Dendritic cell treated with granulocyte-macrophage colony-stimulating factor and Interleukin-4, amounts not matched to agents 40 ng/mL and 50 ng/mL, for 4 days (primary cell): ENCODE measurements around the gene NEXN.

Experiments
- H3K27ac Mint-ChIP-seq: one replicate; pipeline ENCODE4 v1.8.0; 2022; ENCODE audit warnings: mild to moderate bottlenecking, mixed read lengths
- H3K27me3 Mint-ChIP-seq: one replicate; pipeline ENCODE4 v1.8.0; 2022; ENCODE audit warnings: mild to moderate bottlenecking, mixed read lengths
- H3K36me3 Mint-ChIP-seq: one replicate; pipeline ENCODE4 v1.8.0; 2022; ENCODE audit warnings: low read depth, mixed read lengths
- H3K4me1 Mint-ChIP-seq: one replicate; pipeline ENCODE4 v1.8.0; 2022; ENCODE audit warnings: low read depth, mixed read lengths
- H3K4me3 Mint-ChIP-seq: one replicate; pipeline ENCODE4 v1.8.0; 2022; ENCODE audit warnings: mild to moderate bottlenecking, moderate library complexity, mixed read lengths
- H3K9me3 Mint-ChIP-seq: one replicate; pipeline ENCODE4 v1.8.0; 2022; ENCODE audit warnings: mixed read lengths
- intact Hi-C: fragments of 100-400 bp; cut with micrococcal nuclease; formaldehyde crosslinking; loops from one replicate; pipeline ENCODE4 v1.15.0; 2022

NEXN gene

GRCh38 chr1:77888081-77888780 is at the start of gene NEXN:
Gene NEXN (plus strand): TSS chr1:77888624. CDS start chr1:77916107, 27,483 bp downstream.
- Mint-ChIP-seq H3K27me3 (peaks cover 21% of the 10 kb centered on the region), H3K27ac (peak within 1 kb of the TSS; percentile 73), H3K36me3 (no peaks in the 10 kb centered on the region), H3K4me1 (peaks cover 18% of the 10 kb centered on the region), H3K4me3 (peak within 1 kb of the TSS; percentile 78), H3K9me3 (no peaks in the 10 kb centered on the region)
- intact Hi-C loops, result no loop called here

- no peaks in the 10 kb centered on the region for H3K4me1 Mint-ChIP-seq
- H3K4me3 Mint-ChIP-seq, result no peak overlapping the region
- no peak overlapping the region for H3K27ac Mint-ChIP-seq
- H3K36me3 Mint-ChIP-seq, result peaks cover 14% of the 10 kb centered on the region
- intact Hi-C loops, result no loop called here
- no peaks in the 10 kb centered on the region for H3K9me3 Mint-ChIP-seq
- H3K27me3 Mint-ChIP-seq, result no peaks in the 10 kb centered on the region
Measured at GRCh38 chr1:77841574-77841973, 46.9 kb upstream of the NEXN start.

GRCh38 chr1:77845951-77846350 is 42.5 kb upstream of the NEXN start:
- intact Hi-C loops, result no loop called here
- H3K4me1 Mint-ChIP-seq, result no peaks in the 10 kb centered on the region
- H3K36me3 Mint-ChIP-seq, result peaks cover 13% of the 10 kb centered on the region
- no peak overlapping the region for H3K27ac Mint-ChIP-seq
- no peaks in the 10 kb centered on the region for H3K27me3 Mint-ChIP-seq
- no peak overlapping the region for H3K4me3 Mint-ChIP-seq
- H3K9me3 Mint-ChIP-seq, result no peaks in the 10 kb centered on the region

- intact Hi-C loops, result no loop called here
- H3K4me1 Mint-ChIP-seq, result no peaks in the 10 kb centered on the region
- H3K4me3 Mint-ChIP-seq, result no peak overlapping the region
Measured at GRCh38 chr1:77846966-77847365, 41.5 kb upstream of the NEXN start.

GRCh38 chr1:77847621-77848080 is 40.8 kb upstream of the NEXN start:
- intact Hi-C loops, result no loop called here
- H3K27ac Mint-ChIP-seq, result no peak overlapping the region
- peaks cover 8% of the 10 kb centered on the region for H3K36me3 Mint-ChIP-seq

More at GRCh38 chr1:77846966-77847365, 41.5 kb upstream of the NEXN start:
- no peaks in the 10 kb centered on the region for H3K27me3 Mint-ChIP-seq
- no peaks in the 10 kb centered on the region for H3K9me3 Mint-ChIP-seq
- no peak overlapping the region for H3K27ac Mint-ChIP-seq
- peaks cover 7% of the 10 kb centered on the region for H3K36me3 Mint-ChIP-seq

GRCh38 chr1:77850082-77850481 is 38.3 kb upstream of the NEXN start:
- H3K9me3 Mint-ChIP-seq, result peaks cover 10% of the 10 kb centered on the region
- no peaks in the 10 kb centered on the region for H3K4me1 Mint-ChIP-seq
- no peaks in the 10 kb centered on the region for H3K27me3 Mint-ChIP-seq
- intact Hi-C loops, result no loop called here
- H3K4me3 Mint-ChIP-seq, result no peak overlapping the region
- peaks cover 30% of the 10 kb centered on the region for H3K36me3 Mint-ChIP-seq
- no peak overlapping the region for H3K27ac Mint-ChIP-seq

More at GRCh38 chr1:77847621-77848080, 40.8 kb upstream of the NEXN start:
- H3K4me3 Mint-ChIP-seq, result no peak overlapping the region
- no peaks in the 10 kb centered on the region for H3K9me3 Mint-ChIP-seq
- no peaks in the 10 kb centered on the region for H3K4me1 Mint-ChIP-seq
- no peaks in the 10 kb centered on the region for H3K27me3 Mint-ChIP-seq

- intact Hi-C loops, result no loop called here
- no peak overlapping the region for H3K4me3 Mint-ChIP-seq
- no peaks in the 10 kb centered on the region for H3K27me3 Mint-ChIP-seq
- H3K4me1 Mint-ChIP-seq, result no peaks in the 10 kb centered on the region
- no peak overlapping the region for H3K27ac Mint-ChIP-seq
- peaks cover 83% of the 10 kb centered on the region for H3K36me3 Mint-ChIP-seq
- H3K9me3 Mint-ChIP-seq, result peaks cover 31% of the 10 kb centered on the region
Measured at GRCh38 chr1:77857552-77857951, 30.9 kb upstream of the NEXN start.

- Mint-ChIP-seq H3K4me1 (no peaks in the 10 kb centered on the region), H3K4me3 (no peak overlapping the region), H3K27ac (no peak overlapping the region), H3K36me3 (peaks cover 84% of the 10 kb centered on the region), H3K9me3 (peaks cover 31% of the 10 kb centered on the region), H3K27me3 (no peaks in the 10 kb centered on the region)
- intact Hi-C loops, result no loop called here
Measured at GRCh38 chr1:77858725-77859124, 29.7 kb upstream of the NEXN start.

GRCh38 chr1:77859248-77859647 is 29.2 kb upstream of the NEXN start:
- Mint-ChIP-seq H3K27me3 (no peaks in the 10 kb centered on the region), H3K9me3 (peaks cover 30% of the 10 kb centered on the region), H3K27ac (no peak overlapping the region), H3K4me3 (no peak overlapping the region), H3K36me3 (peaks cover 83% of the 10 kb centered on the region), H3K4me1 (no peaks in the 10 kb centered on the region)
- intact Hi-C loops, result no loop called here

- H3K27ac Mint-ChIP-seq, result no peak overlapping the region
- no peaks in the 10 kb centered on the region for H3K4me1 Mint-ChIP-seq
- H3K4me3 Mint-ChIP-seq, result no peak overlapping the region
- no peaks in the 10 kb centered on the region for H3K9me3 Mint-ChIP-seq
- peaks cover 78% of the 10 kb centered on the region for H3K36me3 Mint-ChIP-seq
- no peaks in the 10 kb centered on the region for H3K27me3 Mint-ChIP-seq
- intact Hi-C loops, result no loop called here
Measured at GRCh38 chr1:77866296-77866695, 22.1 kb upstream of the NEXN start.

- no peaks in the 10 kb centered on the region for H3K4me1 Mint-ChIP-seq
- no peaks in the 10 kb centered on the region for H3K27me3 Mint-ChIP-seq
- no peak overlapping the region for H3K4me3 Mint-ChIP-seq
- intact Hi-C loops, result no loop called here
- H3K36me3 Mint-ChIP-seq, result peaks cover 24% of the 10 kb centered on the region
- H3K9me3 Mint-ChIP-seq, result no peaks in the 10 kb centered on the region
- no peak overlapping the region for H3K27ac Mint-ChIP-seq
Measured at GRCh38 chr1:77872645-77873044, 15.8 kb upstream of the NEXN start.

GRCh38 chr1:77873461-77873860 is 15.0 kb upstream of the NEXN start:
- intact Hi-C loops, result no loop called here
- Mint-ChIP-seq H3K9me3 (no peaks in the 10 kb centered on the region), H3K36me3 (peaks cover 23% of the 10 kb centered on the region), H3K4me1 (no peaks in the 10 kb centered on the region), H3K27ac (no peak overlapping the region), H3K4me3 (no peak overlapping the region), H3K27me3 (no peaks in the 10 kb centered on the region)

- Mint-ChIP-seq H3K4me3 (no peak overlapping the region), H3K4me1 (no peaks in the 10 kb centered on the region), H3K36me3 (peaks cover 15% of the 10 kb centered on the region), H3K27ac (no peak overlapping the region), H3K27me3 (no peaks in the 10 kb centered on the region), H3K9me3 (no peaks in the 10 kb centered on the region)
- intact Hi-C loops, result no loop called here
Measured at GRCh38 chr1:77874804-77875445, 13.5 kb upstream of the NEXN start.

GRCh38 chr1:77876884-77877283 is 11.5 kb upstream of the NEXN start:
- no peaks in the 10 kb centered on the region for H3K4me1 Mint-ChIP-seq
- H3K36me3 Mint-ChIP-seq, result peaks cover 4% of the 10 kb centered on the region
- H3K27ac Mint-ChIP-seq, result no peak overlapping the region
- no peaks in the 10 kb centered on the region for H3K27me3 Mint-ChIP-seq
- H3K4me3 Mint-ChIP-seq, result no peak overlapping the region
- intact Hi-C loops, result no loop called here
- H3K9me3 Mint-ChIP-seq, result no peaks in the 10 kb centered on the region
